Neutrophil (primary cell): ENCODE results near the gene TFG.

ENCODE experiments used
- H3K27ac ChIP-seq: fragments of 200-600 bp; sonication (generic); 2 replicates; pipeline ENCODE4 v1.5.1; 2016; ENCODE audit warnings: mild to moderate bottlenecking, moderate library complexity
- H3K27me3 ChIP-seq: fragments of 200-600 bp; sonication (generic); 2 replicates; pipeline ENCODE4 v1.6.0; 2016; ENCODE audit warnings: mild to moderate bottlenecking
- H3K36me3 ChIP-seq: fragments of 200-600 bp; sonication (generic); 2 replicates; pipeline ENCODE4 v1.5.1; 2017
- H3K4me1 ChIP-seq, 2 experiments: fragments of 200-600 bp in 1 of 2; sonication (generic) in 1 of 2; 1 replicate in 1 of 2; 2 replicates in 1 of 2; pipeline versions ENCODE4 v1.5.1 to v1.6.1; 2013 to 2016; ENCODE audit warnings: low read depth in 1 of 2, low read length in 1 of 2, mild to moderate bottlenecking in 1 of 2, moderate library complexity in 1 of 2; ENCODE audit not compliant: control insufficient read depth in 1 of 2, insufficient read depth in 1 of 2
- H3K4me3 ChIP-seq, 2 experiments: fragments of 200-600 bp in 1 of 2; sonication (generic) in 1 of 2; 1 replicate in 1 of 2; 2 replicates in 1 of 2; pipeline ENCODE4 v1.5.1; 2013 to 2016; ENCODE audit warnings: low read depth in 1 of 2, low read length in 1 of 2, mild to moderate bottlenecking in 1 of 2, moderate library complexity in 1 of 2
- H3K9me3 ChIP-seq: fragments of 200-600 bp; sonication (generic); 2 replicates; pipeline ENCODE4 v1.5.1; 2016
- TF ChIP-seq, protein P1 (sequence below): fragments of 200-600 bp; sonication (generic); IDR thresholded peaks from 2 replicates; pipeline ENCODE4 v1.5.1; 2016; ENCODE audit warnings: antibody characterized with exemption

Gene TFG

DNA sequence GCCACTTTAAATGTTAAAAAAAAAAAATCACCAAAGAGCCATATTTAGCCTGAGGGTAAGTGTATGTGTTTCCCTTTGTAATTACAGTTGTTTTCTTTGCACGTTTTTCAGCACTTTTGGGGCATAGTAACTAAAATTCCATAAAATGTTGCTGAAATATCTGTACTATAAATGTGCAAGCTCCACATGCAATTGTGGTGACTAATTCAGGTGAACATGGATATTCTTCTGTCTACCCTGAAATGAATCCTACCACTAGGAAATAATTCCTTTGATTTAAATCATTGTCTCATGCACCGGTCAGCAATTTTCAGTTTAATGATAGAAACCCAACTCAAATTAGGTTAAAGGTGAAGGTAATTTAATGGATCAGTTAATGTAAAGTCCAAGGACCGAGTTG is 13.1 kb upstream of the TFG start:
- no peak overlapping the region for H3K4me3 ChIP-seq
- no peaks in the 10 kb centered on the region for H3K9me3 ChIP-seq
- TF ChIP-seq, protein P1, sequence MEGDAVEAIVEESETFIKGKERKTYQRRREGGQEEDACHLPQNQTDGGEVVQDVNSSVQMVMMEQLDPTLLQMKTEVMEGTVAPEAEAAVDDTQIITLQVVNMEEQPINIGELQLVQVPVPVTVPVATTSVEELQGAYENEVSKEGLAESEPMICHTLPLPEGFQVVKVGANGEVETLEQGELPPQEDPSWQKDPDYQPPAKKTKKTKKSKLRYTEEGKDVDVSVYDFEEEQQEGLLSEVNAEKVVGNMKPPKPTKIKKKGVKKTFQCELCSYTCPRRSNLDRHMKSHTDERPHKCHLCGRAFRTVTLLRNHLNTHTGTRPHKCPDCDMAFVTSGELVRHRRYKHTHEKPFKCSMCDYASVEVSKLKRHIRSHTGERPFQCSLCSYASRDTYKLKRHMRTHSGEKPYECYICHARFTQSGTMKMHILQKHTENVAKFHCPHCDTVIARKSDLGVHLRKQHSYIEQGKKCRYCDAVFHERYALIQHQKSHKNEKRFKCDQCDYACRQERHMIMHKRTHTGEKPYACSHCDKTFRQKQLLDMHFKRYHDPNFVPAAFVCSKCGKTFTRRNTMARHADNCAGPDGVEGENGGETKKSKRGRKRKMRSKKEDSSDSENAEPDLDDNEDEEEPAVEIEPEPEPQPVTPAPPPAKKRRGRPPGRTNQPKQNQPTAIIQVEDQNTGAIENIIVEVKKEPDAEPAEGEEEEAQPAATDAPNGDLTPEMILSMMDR: no peak
- H3K27me3 ChIP-seq: no peaks in the 10 kb centered on the region
- no peaks in the 10 kb centered on the region for H3K4me1 ChIP-seq
- no peaks in the 10 kb centered on the region for H3K36me3 ChIP-seq
- H3K27ac ChIP-seq: no peak overlapping the region

- Histone ChIP-seq H3K27me3 (no peaks in the 10 kb centered on the region), H3K9me3 (no peaks in the 10 kb centered on the region)
- TF ChIP-seq, protein P1: no peak
Measured at GRCh38 chr3:100697172-100697571, 12.1 kb upstream of the TFG start.

DNA sequence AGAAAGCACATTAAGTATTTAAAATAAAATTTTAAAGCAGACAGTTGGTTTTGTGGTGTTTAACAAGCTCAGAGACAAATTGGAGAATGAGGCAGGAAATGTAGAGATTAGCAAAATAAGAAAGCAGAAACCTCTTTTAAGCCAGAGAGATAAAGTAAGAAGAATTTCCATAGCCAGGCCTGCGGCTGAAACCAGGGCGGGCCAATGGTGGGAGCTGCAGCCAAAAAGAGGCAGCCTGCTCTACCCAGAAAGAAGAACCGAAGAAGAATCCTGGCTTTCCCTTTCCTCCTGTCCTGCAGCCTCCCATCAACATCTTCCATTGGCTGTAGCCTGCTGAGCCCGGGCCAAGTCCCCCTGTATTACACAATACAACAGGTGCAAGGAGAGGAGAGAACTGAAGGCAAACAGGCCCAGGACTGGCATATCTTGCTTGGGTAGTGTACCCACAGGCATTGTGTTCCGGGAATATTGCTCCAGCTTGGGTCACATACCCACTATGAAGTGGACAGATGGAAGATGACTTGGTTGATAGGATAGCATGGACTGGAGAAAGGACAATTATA is 11.5 kb upstream of the TFG start:
- Histone ChIP-seq H3K9me3 (no peaks in the 10 kb centered on the region), H3K36me3 (no peaks in the 10 kb centered on the region), H3K4me1 (no peaks in the 10 kb centered on the region), H3K4me3 (no peak overlapping the region), H3K27ac (no peak overlapping the region), H3K27me3 (no peaks in the 10 kb centered on the region)
- TF ChIP-seq, protein P1: no peak

More at GRCh38 chr3:100697172-100697571, 12.1 kb upstream of the TFG start:
- Histone ChIP-seq H3K36me3 (no peaks in the 10 kb centered on the region), H3K4me1 (no peaks in the 10 kb centered on the region), H3K27ac (no peak overlapping the region), H3K4me3 (no peak overlapping the region)

GRCh38 chr3:100698736-100699135 is 10.6 kb upstream of the TFG start:
- H3K4me1 ChIP-seq: no peaks in the 10 kb centered on the region
- TF ChIP-seq, protein P1: no peak
- no peaks in the 10 kb centered on the region for H3K9me3 ChIP-seq
- no peak overlapping the region for H3K4me3 ChIP-seq
- H3K36me3 ChIP-seq: no peaks in the 10 kb centered on the region
- H3K27me3 ChIP-seq: no peaks in the 10 kb centered on the region
- H3K27ac ChIP-seq: no peak overlapping the region

DNA sequence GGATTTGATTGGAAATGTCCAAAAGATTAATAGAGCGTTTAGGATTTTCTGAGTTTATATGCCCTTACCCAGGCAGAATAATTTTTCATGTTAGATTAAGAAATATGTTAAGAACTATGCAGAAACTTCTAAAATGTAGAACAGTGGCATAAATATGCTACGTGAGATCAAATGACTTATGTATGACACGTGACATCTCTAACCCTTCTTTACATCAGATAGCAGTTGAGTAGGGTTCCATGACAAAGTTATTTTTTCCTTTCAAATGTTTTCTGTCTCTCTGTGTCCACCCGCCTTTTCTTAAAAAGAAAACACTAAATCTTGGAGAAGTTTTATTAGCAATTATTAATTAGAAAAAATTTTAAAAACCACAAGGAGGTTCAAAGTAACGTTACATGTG is 8.6 kb upstream of the TFG start:
- no peak overlapping the region for H3K27ac ChIP-seq
- H3K4me3 ChIP-seq: no peak overlapping the region
- no peaks in the 10 kb centered on the region for H3K4me1 ChIP-seq
- no peaks in the 10 kb centered on the region for H3K9me3 ChIP-seq
- H3K36me3 ChIP-seq: no peaks in the 10 kb centered on the region
- TF ChIP-seq, protein P1: no peak
- no peaks in the 10 kb centered on the region for H3K27me3 ChIP-seq
